Measurements from ENCODE around the gene ALPK3.

ALPK3 gene

GRCh38 chr15:84885801-84886200 lies 68.6 kb downstream of the ALPK3 start:
- no peak overlapping the region for H3K27ac ChIP-seq (ENCODE audit: low read depth, low read length)
- TF ChIP-seq CTCF (IDR thresholded peaks at IDR 0.05; ENCODE audit: low read depth, low read length, poor library complexity, severe bottlenecking) (no peak), EZH2phosphoT487 (IDR thresholded peaks at IDR 0.05; ENCODE audit: borderline replicate concordance, low read length) (no peak)
- no peaks in the 10 kb centered on the region for H3K4me1 ChIP-seq (ENCODE audit: control insufficient read depth, low read length)
- no peaks in the 10 kb centered on the region for H3K36me3 ChIP-seq (ENCODE audit: control insufficient read depth, low read length)
- H3K4me3 ChIP-seq (ENCODE audit: low read length): no peak overlapping the region
- no peak overlapping the region for H3K4me2 ChIP-seq (ENCODE audit: low read length)
- H3F3A ChIP-seq (ENCODE audit: control insufficient read depth, insufficient read depth): no peaks in the 10 kb centered on the region
- H4K20me1 ChIP-seq (ENCODE audit: control insufficient read depth, insufficient read depth, low read depth, low read length): no peaks in the 10 kb centered on the region
- H3K27me3 ChIP-seq (ENCODE audit: control insufficient read depth, low read length): no peaks in the 10 kb centered on the region
- no peaks in the 10 kb centered on the region for H3K9me3 ChIP-seq (ENCODE audit: control insufficient read depth, insufficient read depth, low read length)
- no peaks in the 10 kb centered on the region for H3K9me2 ChIP-seq (replicated peaks; ENCODE audit: control insufficient read depth, low read length)
- no peaks in the 10 kb centered on the region for H3K79me2 ChIP-seq (ENCODE audit: control insufficient read depth, low read length)

GRCh38 chr15:84886211-84886983 lies 69.2 kb downstream of the ALPK3 start:
- Histone ChIP-seq H3F3A (ENCODE audit: control insufficient read depth, insufficient read depth) (no peaks in the 10 kb centered on the region), H3K9me3 (ENCODE audit: control insufficient read depth, insufficient read depth, low read length) (no peaks in the 10 kb centered on the region), H3K36me3 (ENCODE audit: control insufficient read depth, low read length) (no peaks in the 10 kb centered on the region), H3K9me2 (replicated peaks; ENCODE audit: control insufficient read depth, low read length) (no peaks in the 10 kb centered on the region), H3K79me2 (ENCODE audit: control insufficient read depth, low read length) (no peaks in the 10 kb centered on the region), H3K4me2 (ENCODE audit: low read length) (no peak overlapping the region), H4K20me1 (ENCODE audit: control insufficient read depth, insufficient read depth, low read depth, low read length) (no peaks in the 10 kb centered on the region), H3K27ac (ENCODE audit: low read depth, low read length) (no peak overlapping the region), H3K4me3 (ENCODE audit: low read length) (no peak overlapping the region), H3K4me1 (ENCODE audit: control insufficient read depth, low read length) (no peaks in the 10 kb centered on the region), H3K27me3 (ENCODE audit: control insufficient read depth, low read length) (no peaks in the 10 kb centered on the region)
- TF ChIP-seq CTCF (IDR thresholded peaks at IDR 0.05; ENCODE audit: low read depth, low read length, poor library complexity, severe bottlenecking) (no peak), EZH2phosphoT487 (IDR thresholded peaks at IDR 0.05; ENCODE audit: borderline replicate concordance, low read length) (no peak)

GRCh38 chr15:84886984-84887299 lies 69.8 kb downstream of the ALPK3 start:
- Histone ChIP-seq H4K20me1 (ENCODE audit: control insufficient read depth, insufficient read depth, low read depth, low read length) (no peaks in the 10 kb centered on the region), H3K27me3 (ENCODE audit: control insufficient read depth, low read length) (no peaks in the 10 kb centered on the region), H3K9me2 (replicated peaks; ENCODE audit: control insufficient read depth, low read length) (no peaks in the 10 kb centered on the region), H3K9me3 (ENCODE audit: control insufficient read depth, insufficient read depth, low read length) (no peaks in the 10 kb centered on the region), H3K4me2 (ENCODE audit: low read length) (no peak overlapping the region), H3K36me3 (ENCODE audit: control insufficient read depth, low read length) (no peaks in the 10 kb centered on the region), H3F3A (ENCODE audit: control insufficient read depth, insufficient read depth) (no peaks in the 10 kb centered on the region), H3K27ac (ENCODE audit: low read depth, low read length) (no peak overlapping the region), H3K79me2 (ENCODE audit: control insufficient read depth, low read length) (no peaks in the 10 kb centered on the region), H3K4me3 (ENCODE audit: low read length) (no peak overlapping the region), H3K4me1 (ENCODE audit: control insufficient read depth, low read length) (no peaks in the 10 kb centered on the region)
- TF ChIP-seq CTCF (IDR thresholded peaks at IDR 0.05; ENCODE audit: low read depth, low read length, poor library complexity, severe bottlenecking) (no peak), EZH2phosphoT487 (IDR thresholded peaks at IDR 0.05; ENCODE audit: borderline replicate concordance, low read length) (no peak)
